Stimulated activated CD8-positive, alpha-beta memory T cell treated with anti-CD3 and anti-CD28 coated beads, Interleukin-15, amount 100 ng/mL, for 4 hours (primary cell): ENCODE measurements around the gene RHBDD1.

Experiments used
- DNase-seq, 2 donors: peaks; one replicate each; pipeline ENCODE4 v3.0.0-alpha.2; 2020; ENCODE audit warnings: low read depth in 2 of 2

The RHBDD1 gene

DNA sequence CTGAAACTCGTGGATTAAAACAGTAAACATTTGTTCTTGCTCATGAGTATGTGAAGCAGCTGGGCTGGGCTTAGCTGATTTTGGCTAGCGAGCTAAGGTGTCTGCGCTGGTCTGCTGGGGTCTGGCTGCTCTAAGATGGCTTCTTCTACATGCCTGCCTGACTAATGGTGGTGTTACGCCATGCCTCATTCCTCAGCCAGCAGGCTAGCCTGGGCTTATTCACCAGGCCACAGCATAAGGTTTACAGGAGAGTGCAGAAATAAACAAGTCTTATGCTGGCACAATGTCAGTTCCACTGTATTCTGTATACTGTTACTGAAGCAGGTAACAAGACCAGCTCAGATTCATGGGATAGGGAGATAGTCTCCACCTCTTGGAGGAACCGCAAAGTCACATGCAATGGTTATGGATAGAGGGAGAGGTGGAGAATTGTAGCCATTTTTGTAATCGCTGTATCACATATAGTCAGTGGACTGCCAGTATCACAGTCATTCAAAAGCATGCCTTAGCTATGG is 80.0 kb downstream of the RHBDD1 start:
- DNase-seq: no peak

DNA sequence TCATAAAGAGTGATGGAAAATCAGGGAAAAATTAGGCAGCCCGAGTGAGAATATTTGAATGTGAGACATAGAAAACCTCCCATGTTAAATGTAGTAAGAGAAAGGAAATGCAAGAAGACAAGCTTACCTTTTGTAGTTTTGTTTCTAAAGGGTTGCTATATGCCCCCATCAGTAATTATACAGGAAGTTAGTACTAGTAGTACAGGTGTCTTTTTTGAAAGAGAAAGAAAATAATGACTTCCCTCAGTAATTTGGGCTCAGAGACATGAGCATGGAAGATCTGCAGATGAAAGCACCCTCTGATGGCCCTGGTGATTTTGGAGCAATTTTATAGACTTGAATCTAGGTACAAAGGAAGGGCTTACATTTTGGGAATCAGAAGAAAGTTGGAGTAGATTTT is 80.8 kb downstream of the RHBDD1 start:
- no peak for DNase-seq

GRCh38 chr2:226932443-226932842 is 96.6 kb downstream of the RHBDD1 start:
- no peak for DNase-seq

DNA sequence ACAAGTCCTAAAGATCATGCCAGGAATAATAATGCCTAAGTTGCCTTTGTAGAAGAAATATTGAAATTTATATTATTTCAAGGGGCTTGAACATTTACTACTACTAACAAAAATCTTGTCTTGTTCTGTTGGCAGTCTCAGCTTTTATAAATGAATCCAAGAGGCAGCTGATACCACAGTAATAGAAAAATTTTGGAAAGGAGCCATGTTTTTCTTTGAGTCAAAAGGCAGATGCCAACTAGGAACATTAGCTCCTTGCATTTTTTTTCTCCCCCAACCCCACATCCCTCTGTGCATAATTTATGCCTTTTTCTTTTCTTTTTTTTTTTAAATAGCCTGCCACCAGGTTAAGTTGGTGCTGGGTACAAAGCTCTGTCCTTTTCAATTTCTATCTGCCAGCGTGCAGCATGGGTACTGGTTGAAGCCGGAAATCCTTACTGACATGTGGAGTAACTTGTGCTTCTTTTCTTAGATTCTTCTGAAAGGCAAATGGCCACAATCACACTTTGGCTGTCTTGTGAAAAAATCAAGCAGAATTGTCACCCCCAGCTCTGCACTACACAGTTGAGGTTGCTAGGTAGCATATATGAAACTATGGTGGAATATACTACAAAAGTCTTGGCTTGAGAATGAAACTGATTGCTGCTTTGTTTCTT is 98.8 kb downstream of the RHBDD1 start:
- no peak for DNase-seq

GRCh38 chr2:226943862-226944620 is 108.2 kb downstream of the RHBDD1 start:
- no peak for DNase-seq

DNA sequence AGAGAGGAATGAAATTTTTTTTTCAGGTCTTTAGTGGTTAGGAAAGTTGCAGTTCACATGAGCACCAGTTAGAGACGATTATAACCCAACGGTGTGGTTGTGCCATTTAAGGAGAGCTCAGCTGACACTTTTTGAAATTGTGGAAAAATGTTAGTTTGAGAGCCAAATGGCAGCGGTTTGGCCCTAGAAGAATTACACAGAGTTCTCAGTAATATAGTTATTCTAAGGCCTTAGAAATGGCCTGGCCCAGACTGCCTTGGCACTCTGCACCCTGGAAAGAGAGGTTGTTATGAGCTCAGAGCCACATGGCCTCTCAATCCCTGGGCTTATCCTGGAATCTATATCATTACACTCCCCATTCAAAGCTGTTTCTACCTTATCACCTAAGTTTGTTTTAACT is 117.4 kb downstream of the RHBDD1 start:
- DNase-seq: no peak

DNA sequence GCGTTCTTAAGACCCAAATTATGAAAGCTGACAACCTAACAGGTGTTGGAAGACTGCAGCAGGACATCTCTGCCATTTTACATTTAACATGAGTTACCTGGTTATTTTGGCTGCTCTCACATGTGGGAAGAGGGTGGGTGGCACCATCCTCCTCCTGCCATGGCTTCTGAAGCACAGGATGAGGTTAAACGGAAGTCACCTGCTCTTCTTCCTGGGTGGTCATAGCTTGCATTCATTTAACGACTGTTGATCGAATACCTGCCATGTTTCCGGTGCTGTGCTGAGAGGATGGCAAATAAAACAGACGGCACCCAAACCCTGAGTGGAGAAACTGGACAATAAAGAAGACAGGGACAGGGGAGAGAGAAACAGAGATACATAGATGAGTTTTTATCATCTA is 118.0 kb downstream of the RHBDD1 start:
- no peak for DNase-seq

DNA sequence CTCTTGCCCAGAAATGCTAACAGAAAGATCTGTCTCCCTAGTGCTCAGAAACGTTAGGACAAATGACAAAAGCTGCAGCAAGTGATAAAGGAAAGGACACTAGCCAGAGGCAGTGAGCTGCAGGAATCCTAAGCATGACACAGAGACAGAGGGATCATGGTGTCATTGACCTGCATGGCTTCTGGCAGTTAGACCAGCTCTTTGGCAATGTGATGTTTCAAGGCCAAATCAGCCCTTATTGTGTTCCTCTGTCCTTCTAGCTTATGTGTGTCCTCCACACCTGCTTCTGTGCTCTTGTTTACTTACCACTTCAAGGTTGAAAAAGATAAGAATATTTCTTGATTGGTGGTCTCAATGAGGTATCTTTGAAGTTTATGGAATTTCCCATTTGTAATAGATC is 120.8 kb downstream of the RHBDD1 start:
- DNase-seq: no peak

DNA sequence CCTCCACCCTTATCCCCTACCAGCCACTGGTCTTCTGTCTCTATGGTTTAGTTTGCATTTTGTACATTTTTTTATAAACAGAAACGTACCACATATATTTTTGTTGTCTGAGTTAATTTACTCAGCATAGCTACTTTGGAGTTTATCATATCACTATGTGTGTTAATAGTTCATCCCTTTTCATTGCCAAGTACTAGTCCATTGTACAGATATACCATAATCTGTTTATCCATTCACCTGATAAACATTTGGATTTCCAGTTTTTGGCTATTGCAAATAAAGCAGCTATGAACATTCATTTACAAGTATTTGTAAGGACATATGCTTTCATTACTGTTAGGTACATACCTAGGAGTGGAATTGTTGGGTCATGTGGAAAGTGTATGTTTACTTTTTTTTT is 123.6 kb downstream of the RHBDD1 start:
- DNase-seq: no peak

- no peak for DNase-seq
Observed at GRCh38 chr2:226962176-226962773, 126.4 kb downstream of the RHBDD1 start.

DNA sequence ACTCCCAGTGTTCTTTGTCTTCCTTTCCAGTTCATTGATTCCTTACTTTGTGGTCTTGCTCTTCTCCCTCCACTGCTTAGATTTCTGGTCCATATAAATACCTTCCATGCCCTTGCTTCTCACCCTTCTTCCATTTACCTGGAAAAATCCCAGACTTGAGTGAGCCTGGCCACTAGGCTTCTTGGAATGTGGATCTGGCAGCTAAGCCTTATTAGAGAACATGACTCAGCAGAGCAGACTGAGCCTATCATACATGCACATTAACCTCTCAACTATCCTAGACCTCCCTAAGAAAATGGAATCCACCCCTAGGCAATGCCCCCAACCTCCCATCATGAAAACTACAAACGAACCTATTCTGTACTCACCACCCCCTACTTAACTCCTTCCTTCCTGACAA is 127.7 kb downstream of the RHBDD1 start:
- no peak for DNase-seq

DNA sequence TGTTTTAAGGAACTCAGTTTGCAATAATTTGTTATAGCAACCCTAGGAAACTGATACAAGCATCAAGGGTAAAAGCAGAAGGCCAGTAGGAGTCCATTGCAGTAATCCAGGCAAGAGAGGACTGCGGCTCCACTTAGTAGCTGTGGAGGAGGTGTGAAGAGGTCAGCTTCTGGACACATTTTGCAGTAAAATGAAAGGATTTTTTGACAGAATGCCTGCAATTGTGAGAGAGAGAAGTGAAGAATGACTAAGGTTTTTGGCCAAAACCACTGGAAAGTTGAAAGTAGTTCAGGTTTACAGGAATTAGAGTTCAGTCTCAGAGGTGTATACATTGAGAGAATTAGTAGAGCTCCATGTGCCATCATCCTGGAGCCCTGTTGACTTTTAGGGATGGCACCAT is 129.5 kb downstream of the RHBDD1 start:
- no peak for DNase-seq

- no peak for DNase-seq
Observed at GRCh38 chr2:226969417-226970080, 133.7 kb downstream of the RHBDD1 start.

GRCh38 chr2:226970362-226970761 is 134.5 kb downstream of the RHBDD1 start:
- no peak for DNase-seq

GRCh38 chr2:226971084-226971483 is 135.2 kb downstream of the RHBDD1 start:
- DNase-seq: no peak

- DNase-seq: no peak
Observed at GRCh38 chr2:226971770-226972169, 135.9 kb downstream of the RHBDD1 start.

DNA sequence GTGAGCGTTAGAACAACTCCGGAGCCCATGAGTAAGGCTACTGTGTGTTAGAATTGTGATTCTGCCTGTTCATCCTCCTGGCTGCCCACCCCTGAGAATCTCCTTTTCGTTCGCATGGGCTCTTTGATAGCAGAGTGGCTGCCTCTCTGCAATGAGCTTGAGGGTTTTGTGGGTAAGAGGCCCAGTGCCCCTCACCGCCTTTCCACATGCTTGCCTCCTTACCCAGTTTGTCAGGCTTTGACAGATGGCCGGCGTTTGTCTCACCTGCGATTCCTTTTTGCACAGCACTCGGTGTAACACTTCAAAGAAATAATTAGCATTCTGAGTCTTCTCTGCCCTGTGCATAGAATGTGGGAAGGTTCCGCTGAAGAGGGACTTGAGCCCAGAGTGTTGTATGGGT is 138.0 kb downstream of the RHBDD1 start:
- DNase-seq: no peak

DNA sequence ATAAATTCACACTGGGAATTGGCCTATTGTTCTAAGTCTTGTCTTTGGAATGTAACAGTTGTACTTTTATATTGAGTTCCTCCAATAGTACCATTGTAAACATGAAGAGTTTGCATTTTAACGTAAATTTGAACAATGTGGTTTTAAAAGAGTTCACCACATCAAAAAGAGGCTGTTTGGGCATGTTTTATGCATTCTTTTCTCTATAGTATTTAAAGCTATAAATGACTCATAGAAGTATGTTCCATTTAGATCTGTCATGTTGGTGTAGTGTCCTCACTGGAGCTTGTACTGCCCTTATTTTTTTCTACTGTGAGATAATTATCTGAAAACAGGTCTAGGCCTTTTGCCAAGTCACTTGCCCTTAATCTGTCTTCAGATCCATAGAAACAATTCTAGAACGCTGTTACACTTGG is 141.9 kb downstream of the RHBDD1 start:
- DNase-seq: no peak

- no peak for DNase-seq
Observed at GRCh38 chr2:226978300-226978699, 142.4 kb downstream of the RHBDD1 start.

GRCh38 chr2:226979004-226979403 is 143.2 kb downstream of the RHBDD1 start:
- no peak for DNase-seq

DNA sequence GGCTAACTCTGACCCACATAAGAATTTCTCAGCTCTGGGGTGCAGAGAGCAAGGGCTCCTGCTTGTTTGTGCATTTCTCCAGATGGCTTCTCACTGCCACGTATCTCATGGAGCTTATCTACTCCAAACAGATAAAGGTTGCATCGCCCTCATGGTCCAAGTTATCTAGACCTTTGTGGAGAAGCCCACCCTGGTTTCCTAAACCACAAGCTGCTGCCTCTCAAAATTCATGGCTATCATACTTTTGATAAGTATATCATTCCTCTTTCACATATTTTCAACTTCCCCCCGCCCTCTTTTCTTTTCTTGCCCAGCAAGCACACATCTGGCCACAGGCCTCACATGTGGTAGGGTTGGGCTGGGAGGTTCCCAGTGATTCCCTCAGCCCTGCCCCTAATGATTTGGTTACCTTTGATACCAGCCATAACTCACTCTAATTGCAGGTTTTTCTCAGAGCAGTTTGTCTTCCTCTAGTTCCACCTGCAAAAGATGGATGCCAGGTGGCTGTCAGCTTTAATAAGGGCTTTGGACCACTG is 146.0 kb downstream of the RHBDD1 start:
- DNase-seq: no peak
